NCI-H226 (cell line): ENCODE results near the gene PIK3R2.

Source experiments
- DNase-seq: peaks from one replicate; pipeline ENCODE4 v3.0.0-alpha.2; 2015

The PIK3R2 gene

DNA sequence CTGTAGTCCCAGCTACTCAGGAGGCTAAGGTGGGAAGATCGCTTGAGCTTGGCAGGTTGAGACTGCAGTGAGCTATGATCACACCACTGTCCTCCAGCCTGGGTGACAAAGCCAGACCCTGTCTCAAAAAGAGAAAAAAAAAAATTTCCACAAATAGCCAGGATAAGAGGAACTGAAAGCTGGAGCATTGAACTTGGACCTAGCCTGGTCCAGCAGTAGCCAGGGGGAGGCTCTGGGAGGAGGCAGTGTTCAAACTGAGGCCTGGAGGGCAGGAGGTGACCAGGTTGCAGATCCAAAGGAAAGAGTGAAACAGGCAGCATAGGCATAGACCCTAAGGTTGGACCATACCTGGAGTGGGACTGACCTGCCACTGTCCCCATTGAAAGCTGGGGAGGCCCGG, 26.9 kb upstream of the PIK3R2 start:
- DNase-seq = no peak

DNA sequence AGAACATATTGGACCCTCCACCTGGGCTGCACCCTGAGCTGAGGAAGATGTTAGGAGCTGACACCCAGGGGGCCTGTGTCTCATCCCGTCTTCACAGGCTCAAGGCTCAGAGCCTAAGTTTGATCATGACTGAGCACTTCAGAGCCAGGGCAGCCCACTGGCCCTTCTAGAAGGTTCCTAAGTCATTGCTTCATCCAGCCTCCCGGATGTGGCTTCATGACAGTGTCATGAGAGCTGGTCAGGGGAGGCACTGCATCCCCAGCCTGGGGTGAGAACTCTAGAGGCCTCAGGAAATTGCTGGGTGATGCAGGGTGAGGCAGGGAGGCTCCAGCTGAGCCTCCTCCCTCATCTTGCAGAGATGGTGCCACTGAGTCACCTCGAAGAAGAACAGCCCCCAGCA, 24.9 kb upstream of the PIK3R2 start:
- no peak for DNase-seq

DNA sequence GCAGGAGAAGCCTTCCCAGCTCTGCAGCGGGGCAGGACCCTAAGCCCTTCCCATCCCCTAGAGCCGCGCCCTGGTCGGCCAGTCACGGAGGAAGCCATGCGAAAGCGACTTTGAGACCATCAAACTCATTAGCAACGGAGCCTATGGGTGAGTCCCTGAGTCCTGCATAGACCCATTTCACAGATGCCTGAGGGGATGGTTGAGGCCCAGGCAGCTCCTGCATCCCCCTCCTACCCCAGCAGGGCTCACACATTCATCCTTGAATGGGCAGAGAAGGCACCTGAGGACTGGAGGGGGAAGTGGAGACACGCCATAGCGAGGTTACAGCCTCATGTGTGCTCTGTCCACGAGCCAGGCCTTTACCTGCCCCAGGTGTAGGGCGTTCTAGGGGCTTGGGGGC, 24.2 kb upstream of the PIK3R2 start:
- DNase-seq = no peak

DNA sequence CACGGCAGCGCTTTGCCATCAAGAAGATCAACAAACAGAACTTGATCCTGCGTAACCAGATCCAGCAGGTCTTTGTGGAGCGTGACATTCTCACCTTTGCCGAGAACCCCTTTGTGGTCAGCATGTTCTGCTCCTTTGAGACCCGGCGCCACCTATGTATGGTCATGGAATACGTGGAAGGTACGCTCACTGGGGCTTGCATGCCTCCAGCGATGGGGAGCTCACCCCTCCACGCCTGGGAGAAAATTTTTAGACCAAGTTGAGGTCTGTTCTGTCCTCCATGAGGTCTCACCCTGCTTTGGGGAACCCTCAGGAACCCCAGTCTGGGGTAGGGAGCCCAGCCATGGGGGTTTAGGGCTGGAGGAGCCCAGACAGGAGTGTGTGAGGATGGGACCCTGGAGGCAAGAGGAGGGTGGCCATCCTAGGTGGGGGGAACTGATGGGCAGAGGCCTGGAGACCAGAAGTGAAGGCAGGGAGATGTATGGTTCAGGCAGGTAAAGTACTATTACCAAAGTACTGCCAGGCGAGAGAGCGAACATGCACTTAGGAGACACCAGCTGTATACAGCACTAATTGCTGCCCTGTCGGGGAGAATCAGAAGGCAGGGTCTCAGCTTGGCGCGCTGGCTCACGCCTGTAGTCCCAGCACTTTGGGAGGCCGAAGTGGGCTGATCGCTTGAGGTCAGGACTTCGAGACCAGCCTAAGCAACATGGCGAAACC, 22.3 kb upstream of the PIK3R2 start:
- no peak for DNase-seq

DNA sequence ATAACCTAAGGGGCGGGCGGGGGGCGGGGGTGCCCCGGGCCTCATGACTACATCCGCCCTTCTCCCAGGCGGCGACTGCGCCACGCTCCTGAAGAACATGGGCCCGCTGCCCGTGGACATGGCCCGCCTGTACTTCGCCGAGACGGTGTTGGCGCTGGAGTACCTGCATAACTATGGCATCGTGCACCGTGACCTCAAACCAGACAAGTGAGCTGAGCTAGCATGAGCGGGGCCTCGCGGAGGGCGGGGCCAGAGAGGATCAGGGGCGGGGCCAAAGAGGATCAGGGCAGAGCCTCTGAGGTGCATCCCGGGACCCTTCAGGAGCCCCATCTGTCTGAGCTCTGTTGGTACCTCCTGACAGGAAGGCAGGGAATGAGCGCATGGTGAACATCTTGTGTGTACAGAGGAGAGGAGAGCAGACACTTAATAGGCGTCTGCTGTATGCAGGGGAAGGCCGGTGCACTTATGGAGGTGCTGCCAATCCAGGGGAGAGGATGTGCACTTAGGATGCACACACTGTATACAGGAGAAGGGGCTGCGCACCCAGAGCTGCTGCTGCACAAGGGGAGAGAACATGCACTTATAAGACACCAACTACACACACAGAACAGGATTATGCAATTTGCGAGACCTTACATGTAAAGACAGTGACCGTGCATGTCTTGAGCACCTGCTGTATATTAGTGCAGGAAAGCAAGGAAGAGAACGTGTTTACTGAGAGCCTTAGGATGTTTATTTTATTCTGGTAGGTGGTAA, 20.9 kb upstream of the PIK3R2 start:
- DNase-seq = no peak

DNA sequence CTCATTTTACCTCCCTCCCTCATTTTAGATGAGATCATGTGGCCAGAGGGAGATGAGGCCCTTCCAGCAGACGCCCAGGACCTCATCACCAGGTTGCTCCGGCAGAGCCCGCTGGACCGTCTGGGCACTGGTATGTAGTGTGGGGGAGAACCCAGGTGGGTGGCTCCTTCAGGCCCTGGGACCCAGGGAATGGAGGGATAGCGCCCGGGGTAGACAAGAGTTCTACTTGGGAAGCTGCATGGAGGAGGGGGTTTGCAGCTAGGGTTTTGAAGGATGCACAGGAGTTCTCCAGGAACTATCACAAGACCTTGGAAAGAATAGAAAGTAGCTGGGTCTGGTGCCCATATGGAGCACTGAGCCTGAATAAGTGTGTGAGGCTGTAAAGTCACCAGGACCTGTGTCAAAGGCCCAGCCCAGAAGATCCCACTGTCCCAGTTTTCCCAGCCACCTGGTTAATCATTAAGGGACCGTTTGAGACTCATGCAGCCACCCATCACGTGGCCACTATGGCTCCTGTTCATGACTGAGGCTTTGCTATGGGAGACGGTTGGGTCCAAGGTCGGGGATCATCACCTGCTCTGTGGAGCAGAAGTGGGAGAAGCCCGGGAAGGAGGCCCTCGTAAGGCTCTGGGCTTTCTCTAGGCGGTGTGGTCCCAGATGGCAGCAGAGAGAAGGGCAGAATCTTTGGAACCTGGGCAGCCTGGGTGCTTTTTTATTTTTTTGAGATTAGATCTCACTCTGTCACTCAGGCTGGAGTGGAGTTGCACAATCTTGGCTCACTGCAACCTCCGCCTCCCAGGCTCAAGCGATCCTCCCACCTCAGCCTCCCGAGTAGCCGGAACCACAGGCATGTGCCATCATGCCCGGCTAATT, 17.0 kb upstream of the PIK3R2 start:
- DNase-seq = peak; percentile 21

DNA sequence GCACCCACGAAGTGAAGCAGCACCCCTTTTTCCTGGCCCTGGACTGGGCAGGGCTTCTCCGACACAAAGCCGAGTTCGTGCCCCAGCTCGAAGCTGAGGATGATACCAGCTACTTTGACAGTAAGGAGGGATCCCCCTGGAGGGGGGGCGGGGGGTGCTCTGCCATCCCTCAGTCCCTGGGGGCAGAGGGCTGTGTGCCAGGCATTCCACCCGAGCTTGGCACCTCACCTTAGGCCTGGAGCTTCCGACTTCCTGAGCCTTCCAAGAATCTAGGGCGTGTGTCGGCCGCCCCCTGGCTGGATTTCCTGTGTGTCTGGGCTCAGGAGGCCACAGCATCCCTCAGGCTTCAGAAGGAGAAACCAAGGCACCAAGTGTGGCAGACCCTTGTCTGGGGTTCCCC, 15.7 kb upstream of the PIK3R2 start:
- DNase-seq = peak; percentile 16

DNA sequence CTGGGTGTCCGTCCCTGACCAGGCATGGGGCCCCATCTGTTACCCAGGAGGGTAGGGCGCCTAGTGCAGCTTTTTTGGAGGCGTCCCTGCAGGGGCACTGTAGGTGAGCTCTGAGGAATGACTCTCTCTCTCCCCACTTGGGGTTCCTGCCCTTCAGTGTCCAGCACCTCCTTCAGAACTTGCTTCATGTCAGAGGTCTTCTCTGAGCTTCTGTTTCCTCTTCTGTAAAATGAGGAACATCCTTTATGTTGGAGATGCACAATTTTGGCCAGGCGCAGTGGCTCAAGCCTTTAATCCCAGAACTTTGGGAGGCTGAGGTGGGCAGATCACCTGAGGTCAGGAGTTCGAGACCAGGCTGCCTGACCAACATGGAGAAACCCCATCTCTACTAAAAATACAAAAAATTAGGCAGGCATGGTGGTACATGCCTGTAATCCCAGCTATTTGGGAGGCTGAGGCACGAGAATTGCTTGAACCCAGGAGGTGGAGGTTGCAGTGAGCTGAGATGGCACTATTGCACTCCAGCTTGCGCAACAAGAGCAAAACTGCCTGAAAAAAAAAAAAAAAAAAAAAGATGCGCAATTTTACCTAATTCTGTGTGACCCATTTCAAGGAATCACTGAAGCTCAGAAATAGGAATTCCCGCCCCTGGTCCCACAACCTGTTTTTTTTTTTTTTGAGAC, 15.2 kb upstream of the PIK3R2 start:
- no peak for DNase-seq

DNA sequence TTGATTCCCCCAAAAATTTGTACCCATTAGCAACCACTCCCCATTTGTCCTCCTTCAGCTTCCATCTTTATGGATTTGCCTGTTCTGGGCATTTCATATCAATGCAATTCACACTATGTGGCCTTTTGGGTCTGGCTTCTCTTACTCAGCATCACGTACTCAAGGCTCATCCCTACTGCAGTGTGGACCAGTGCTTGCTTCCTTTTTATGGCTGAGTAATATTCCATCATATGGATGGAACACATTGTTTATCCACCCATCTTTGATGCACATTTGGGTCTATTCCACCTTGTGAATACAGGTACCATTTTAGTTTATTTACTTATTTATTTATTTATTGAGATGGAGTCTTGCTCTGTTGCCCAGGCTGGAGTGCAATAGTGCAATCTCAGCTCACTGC, 12.5 kb upstream of the PIK3R2 start:
- no peak for DNase-seq

DNA sequence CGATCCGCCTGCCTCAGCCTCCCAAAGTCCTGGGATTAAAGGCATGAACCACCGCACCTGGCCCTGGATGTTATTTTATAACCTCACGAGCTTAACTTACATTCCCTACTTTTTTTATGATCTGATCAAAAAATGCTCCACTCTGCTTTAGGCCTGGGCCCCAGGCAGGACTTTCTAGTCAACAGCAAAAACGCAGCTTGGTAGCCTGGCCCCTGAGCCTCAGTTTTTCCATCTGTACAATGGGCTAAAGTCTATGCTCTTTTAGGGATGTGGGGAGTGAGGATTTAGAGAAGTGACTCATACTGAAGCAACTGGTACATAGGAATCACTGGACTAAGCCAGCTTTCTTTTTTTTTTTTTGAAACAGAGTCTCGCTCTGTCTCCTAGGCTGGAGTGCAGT, 11.9 kb upstream of the PIK3R2 start:
- DNase-seq = no peak

DNA sequence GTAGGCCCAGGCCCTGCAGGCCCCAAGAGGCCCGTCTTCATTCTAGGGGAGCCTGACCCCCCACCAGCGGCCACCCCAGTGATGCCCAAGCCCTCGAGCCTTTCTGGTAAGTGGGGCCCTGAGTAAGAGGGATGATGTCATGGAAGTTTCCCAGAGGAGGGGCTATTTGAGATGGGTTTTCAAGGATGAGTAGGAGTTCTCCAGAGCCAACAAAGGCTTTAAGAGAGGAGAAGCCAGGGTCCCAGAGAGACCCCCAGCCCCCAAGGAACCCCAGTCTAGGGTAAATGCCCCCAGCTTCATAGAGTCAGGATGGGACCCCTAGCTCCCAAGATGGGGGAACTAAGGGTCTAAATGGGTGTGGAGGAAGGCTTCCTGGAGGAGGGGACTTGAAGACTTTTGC, 9.1 kb upstream of the PIK3R2 start:
- DNase-seq = no peak

DNA sequence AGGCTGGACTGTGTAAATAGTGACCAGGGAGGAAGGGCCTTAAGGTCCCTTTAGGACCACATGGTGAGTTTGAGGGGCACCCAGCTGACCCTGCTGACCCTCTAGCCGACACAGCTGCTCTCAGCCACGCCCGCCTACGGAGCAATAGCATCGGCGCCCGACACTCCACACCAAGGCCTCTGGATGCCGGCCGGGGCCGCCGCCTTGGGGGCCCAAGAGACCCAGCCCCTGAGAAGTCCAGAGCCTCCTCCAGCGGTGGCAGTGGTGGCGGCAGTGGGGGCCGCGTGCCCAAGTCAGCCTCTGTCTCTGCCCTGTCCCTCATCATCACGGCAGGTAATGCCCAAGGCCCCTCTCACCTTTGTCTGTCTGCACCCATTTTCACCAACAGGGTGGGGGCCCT, 8.6 kb upstream of the PIK3R2 start:
- DNase-seq = no peak

DNA sequence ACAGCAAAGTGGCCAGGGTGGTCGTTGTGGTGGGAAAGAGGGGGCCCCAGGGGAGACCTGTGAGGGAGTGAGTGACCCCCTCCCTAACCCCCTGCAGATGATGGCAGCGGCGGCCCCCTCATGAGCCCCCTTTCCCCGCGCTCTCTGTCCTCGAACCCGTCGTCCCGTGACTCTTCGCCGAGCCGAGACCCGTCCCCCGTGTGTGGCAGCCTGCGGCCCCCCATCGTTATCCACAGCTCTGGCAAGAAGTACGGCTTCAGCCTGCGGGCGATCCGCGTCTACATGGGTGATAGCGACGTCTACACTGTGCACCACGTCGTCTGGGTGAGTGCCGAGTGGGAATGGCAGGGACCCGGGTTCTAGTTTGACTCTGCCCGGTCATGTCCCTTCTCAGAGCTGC, 8.1 kb upstream of the PIK3R2 start:
- DNase-seq = no peak

DNA sequence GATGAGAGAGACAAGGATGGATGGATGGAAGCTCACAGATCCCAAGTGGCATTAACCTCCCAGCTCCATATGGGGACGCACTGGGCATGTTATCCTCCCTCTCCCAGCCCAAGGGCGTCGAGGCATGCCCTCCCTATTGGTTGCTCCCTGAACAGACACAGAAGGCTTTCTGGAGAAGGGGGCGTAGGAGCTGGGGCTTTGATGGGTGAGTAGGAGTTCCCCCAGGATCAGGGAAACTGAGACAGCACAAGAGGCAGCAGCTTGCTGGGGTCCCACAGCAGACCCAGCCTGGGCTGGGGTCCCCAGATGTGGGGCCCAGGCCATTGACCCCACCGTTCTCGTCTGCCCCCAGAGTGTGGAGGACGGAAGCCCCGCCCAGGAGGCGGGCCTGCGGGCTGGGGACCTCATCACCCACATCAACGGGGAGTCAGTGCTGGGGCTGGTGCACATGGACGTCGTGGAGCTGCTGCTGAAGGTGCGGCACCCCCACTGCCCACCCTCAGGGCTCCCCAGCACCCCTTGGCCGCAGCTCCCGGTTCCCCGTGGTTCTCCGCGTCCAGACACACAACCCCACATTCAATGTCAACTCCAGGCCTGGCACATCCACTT, 7.5 kb upstream of the PIK3R2 start:
- DNase-seq = no peak

DNA sequence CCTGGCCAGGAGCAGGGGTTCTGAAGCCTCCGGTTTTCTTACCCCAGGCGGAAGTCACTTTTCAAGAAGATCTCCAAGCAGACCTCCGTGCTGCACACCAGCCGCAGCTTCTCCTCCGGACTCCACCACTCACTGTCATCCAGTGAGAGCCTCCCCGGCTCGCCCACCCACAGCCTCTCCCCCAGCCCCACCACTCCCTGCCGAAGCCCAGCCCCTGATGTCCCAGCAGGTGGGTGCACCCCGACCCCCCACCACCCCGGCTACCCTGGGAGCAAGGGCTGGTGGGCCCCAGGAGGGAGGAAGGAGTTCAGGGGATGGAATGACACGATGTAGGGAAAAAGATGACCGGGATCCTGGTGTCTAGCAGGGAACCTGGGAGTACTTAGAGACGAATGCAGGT, 5.6 kb upstream of the PIK3R2 start:
- DNase-seq = no peak

DNA sequence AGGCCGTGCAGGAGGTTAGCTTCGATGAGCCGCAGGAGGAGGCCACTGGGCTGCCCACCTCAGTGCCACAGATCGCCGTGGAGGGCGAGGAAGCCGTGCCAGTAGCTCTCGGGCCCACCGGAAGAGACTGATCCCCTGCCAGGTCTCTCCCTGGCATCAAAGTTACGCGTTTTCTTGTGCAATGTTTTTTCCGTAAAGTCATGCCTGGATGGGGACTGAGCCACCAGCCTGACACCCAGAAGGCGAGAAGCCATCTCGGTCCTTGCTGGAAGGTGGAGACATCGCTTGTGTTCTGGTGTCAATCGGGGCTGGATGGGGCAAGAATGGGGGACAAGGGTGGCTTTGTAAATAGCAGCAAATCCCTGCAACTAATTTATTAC, 3.4 kb upstream of the PIK3R2 start:
- no peak for DNase-seq

DNA sequence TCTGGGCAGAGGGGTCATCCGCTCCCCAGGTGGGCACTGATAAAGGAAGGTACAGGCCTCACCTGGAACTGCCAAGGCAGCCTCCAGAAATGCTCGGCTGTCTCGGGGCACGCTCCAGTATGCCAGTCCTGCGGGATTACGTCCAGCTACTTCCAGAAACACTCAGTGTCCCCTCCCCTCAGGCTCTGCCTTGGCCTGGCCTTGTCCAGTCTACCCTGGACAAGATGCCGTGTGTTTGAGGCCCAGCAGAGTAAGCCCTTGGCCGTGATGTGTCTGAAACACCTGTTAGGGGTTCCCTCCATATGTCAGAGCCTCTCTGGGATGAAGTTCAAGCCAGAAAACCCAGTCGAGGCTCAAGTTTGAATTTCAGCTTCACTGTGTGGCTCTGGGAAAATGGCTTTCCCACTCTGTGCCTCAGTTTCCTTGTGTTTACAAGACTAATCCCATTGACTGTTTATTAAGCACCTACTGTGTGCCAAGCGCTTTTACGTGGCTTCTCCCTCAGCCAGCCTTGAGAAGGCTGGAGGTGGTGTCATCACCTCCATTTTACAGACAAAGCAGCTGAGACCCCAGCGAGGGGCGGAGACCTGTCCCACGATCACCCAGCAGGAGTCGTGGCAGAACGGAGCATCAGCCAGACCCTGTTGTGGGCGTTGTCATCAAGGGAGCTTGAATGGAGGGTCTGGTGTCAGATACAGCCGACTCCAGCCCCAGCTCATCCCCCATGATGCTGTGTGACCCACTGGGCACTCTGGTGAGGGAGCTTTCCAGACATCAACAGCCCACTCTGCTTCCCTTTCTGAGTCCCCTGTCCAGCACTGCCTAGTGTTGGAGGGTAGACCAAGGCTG, 2.0 kb upstream of the PIK3R2 start:
- DNase-seq = no peak

DNA sequence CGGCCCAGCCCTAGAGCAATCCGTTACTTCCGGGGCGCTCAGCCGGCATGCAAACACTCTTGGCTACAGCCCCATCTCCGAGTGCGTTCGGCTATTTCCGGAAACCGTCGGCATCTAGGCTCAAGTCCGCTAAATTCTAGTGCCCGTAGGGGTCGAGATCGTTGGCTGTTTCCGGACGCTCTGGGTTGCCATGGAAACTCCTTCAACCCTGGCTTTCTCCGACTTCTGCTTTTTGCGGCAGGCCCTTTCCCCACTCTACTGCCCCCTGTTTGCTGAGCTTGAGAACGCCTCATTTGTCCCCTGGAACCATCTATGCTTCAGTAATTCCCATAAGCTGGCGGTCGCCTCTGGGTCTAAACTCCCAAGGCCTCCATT, 534 bp upstream of the PIK3R2 start:
- DNase-seq = peak; percentile 94

DNA sequence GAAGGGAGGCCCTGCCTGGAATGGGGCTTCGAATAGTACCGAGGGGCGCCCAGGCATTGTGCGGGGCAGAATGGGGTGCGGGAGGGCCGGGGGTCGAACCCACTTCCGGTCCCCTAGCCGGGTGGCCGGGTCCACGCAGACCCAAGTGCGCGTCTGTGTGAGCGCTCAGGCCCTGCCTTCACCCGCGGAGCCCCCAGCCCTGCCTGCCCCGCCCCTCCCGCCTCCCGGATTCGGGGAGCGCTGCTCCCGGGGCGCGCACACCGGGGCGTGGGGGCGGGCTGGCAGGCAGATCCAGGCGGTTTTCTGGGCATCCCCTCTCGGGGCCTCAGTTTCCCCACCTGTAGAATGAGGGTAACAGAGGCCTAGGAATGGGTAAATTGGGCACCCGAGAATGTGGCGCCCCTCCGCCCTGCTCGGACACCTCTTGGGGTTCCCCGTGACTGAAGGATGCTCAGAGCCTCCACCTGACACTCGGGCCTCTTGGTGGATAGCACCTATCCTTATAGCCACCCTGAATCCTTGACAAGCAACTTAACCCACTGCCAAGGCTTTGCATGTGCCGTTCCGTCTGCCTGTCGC, 682 bp downstream of the PIK3R2 start:
- DNase-seq = no peak

DNA sequence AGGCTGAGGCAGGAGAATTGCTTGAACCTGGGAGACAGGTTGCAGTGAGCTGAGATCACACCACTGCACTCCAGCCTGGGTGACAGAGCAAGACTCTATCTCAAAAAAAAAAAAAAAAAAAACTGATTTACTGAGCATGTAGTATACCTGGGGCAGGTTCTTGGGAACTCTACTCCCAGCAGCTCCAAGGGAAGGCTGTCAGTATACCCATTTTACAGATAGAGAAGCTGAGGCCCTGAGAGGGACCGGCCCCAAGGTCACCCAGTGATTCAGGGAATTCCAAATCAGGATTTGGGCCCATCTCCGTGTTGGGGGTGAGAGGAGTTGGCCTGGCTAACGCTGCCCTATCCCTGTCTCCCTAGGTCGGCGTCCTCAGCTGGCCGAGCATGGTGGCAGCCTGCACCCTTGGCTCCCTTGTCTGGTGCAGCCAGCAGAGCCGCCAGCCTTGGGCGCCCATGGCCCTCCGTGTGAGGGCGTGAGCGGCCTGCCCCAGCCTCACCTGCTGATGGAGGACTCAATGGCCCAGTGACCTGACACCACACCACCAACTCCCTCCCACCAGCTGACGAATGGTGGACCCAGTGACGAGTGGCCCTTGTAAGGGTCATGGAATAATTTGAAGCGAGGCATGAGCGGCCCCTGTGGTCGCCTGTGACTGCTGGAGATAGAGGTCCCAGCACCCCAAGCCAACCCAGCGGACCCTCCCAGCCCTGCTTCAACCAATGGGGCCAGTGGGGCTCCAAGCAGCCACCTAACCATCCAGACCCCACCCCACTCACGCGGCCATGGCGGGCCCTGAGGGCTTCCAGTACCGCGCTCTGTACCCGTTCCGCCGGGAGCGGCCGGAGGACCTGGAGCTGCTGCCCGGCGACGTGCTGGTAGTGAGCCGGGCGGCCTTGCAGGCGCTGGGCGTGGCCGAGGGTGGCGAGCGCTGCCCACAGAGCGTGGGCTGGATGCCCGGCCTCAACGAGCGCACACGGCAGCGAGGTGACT, 2.4 kb downstream of the PIK3R2 start:
- DNase-seq = no peak
